ENCODE measurements around the gene FAM168B. TPM values are rescaled to one million over a fixed set of nuclear protein-coding genes. Genes with fewer than 3 reads are reported as not detected.

FAM168B gene
- polyA plus RNA-seq, 1 experiment: 84.3 TPM

GRCh38 chr2:131014141-131014540, 79.1 kb downstream of the FAM168B start:
- Histone ChIP-seq H3K27ac (ENCODE audit: low read depth, low read length) (no peak overlapping the region), H3K4me3 (ENCODE audit: low read depth, low read length) (no peak overlapping the region), H3K27me3 (ENCODE audit: control insufficient read depth, insufficient read depth, low read length) (peaks cover 10% of the 10 kb centered on the region), H3K9me3 (ENCODE audit: control insufficient read depth, insufficient read depth, low read length) (no peaks in the 10 kb centered on the region)
- TF ChIP-seq CTCF (IDR thresholded peaks at IDR 0.05; ENCODE audit: low read depth, low read length): no peak
- DNase-seq (ENCODE audit: low read depth, low spot score): no peak
- ChIA-PET CTCF (no interaction called here), POLR2A (no interaction called here)

DNA sequence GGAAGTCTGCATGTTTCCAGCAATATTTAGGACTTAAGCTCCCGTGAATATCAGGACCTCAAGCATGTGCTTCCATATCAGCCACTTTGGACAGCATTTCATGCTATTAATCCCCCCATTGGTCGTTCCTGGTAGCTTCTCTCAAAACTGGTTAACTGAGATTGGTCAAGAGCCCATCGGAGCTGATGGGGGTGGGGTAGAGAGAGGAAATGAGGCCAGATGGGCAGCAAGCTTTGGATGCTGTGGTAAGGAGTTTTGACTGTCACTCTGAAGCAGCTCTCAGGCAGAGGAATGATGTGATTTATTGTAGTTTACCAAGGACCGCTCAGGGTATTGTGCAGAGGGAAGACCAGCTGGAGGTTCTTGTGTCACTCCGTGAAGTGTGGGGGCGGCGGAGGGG, 81.8 kb downstream of the FAM168B start:
- H3K4me3 ChIP-seq (ENCODE audit: low read depth, low read length): no peak overlapping the region
- CTCF ChIA-PET: no interaction called here
- H3K9me3 ChIP-seq (ENCODE audit: control insufficient read depth, insufficient read depth, low read length): no peaks in the 10 kb centered on the region
- TF ChIP-seq CTCF (IDR thresholded peaks at IDR 0.05; ENCODE audit: low read depth, low read length): no peak
- POLR2A ChIA-PET: no interaction called here
- H3K27ac ChIP-seq (ENCODE audit: low read depth, low read length): no peak overlapping the region
- no peak for DNase-seq (ENCODE audit: low read depth, low spot score)
- H3K27me3 ChIP-seq (ENCODE audit: control insufficient read depth, insufficient read depth, low read length): peaks cover 14% of the 10 kb centered on the region

DNA sequence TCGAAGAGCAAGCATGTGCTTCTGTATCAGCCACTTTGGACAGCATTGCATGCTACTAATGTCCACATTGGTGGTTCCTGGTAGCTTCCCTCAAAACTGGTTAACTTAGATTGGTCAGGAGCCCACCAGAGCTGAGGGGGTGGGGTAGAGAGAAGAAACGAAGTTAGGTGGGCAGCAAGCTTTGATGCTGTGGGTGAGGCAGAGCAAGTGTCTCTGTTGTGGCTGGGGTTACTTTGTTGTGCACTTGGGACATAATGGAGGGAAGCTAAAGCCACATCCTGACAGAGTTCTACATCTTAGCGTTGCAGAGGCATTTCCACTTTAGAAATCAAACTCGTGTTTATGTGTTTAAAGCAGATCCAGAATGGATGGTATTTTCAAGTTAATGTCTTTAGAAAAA, 82.7 kb downstream of the FAM168B start:
- POLR2A ChIA-PET: no interaction called here
- H3K27ac ChIP-seq (ENCODE audit: low read depth, low read length): no peak overlapping the region
- no peak for DNase-seq (ENCODE audit: low read depth, low spot score)

DNA sequence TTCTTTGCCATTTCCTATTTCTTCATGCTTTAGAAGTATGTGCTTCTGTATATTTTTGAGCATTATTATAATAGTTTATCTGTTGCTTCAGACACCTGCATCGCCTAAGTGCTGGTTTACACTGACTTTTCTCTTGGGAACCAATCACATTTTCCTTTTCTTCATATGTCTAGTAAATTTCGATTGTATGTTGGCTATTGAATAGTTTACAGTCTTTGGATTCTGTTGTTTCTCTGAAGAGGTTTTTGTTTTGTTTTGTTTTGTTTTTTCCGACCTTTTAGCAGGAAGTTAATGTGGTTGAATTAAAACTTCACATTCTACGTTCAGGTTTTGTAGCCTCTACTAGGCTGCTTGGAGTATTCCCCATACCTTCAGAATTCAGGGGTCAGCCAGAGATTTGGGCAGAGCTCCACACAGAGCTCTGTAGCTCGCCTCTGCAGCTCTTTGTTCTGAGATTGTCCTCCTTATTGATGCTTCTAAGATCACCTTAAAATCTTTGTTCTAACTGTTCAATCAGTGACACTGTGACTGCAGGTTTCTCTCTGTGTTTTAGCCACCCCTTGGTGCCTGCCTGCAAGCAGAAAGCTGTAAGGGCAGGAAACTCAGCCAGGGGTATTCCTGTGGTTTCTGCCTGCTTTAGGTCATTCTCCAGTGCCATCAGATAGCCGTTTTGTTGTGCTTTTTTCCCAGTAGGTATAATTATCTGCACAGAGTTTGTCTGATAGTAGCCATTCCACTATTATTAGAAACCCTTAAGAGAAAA, 83.4 kb downstream of the FAM168B start:
- POLR2A ChIA-PET: no interaction called here
- Histone ChIP-seq H3K27me3 (ENCODE audit: control insufficient read depth, insufficient read depth, low read length) (peaks cover 19% of the 10 kb centered on the region), H3K9me3 (ENCODE audit: control insufficient read depth, insufficient read depth, low read length) (no peaks in the 10 kb centered on the region), H3K4me3 (ENCODE audit: low read depth, low read length) (no peak overlapping the region), H3K27ac (ENCODE audit: low read depth, low read length) (no peak overlapping the region)
- no peak for DNase-seq (ENCODE audit: low read depth, low spot score)
- no peak for TF ChIP-seq CTCF (IDR thresholded peaks at IDR 0.05; ENCODE audit: low read depth, low read length)
- CTCF ChIA-PET: no interaction called here

More for the DNA sequence above, 82.7 kb downstream of the FAM168B start:
- CTCF ChIA-PET: no interaction called here
- H3K9me3 ChIP-seq (ENCODE audit: control insufficient read depth, insufficient read depth, low read length): no peaks in the 10 kb centered on the region
- H3K4me3 ChIP-seq (ENCODE audit: low read depth, low read length): no peak overlapping the region
- TF ChIP-seq CTCF (IDR thresholded peaks at IDR 0.05; ENCODE audit: low read depth, low read length): no peak
- H3K27me3 ChIP-seq (ENCODE audit: control insufficient read depth, insufficient read depth, low read length): peaks cover 19% of the 10 kb centered on the region

GRCh38 chr2:131008967-131009366, 84.3 kb downstream of the FAM168B start:
- POLR2A ChIA-PET: no interaction called here
- DNase-seq (ENCODE audit: low read depth, low spot score): no peak

More at GRCh38 chr2:131008967-131009366, 84.3 kb downstream of the FAM168B start:
- H3K9me3 ChIP-seq (ENCODE audit: control insufficient read depth, insufficient read depth, low read length): no peaks in the 10 kb centered on the region
- H3K4me3 ChIP-seq (ENCODE audit: low read depth, low read length): no peak overlapping the region
- no peak for TF ChIP-seq CTCF (IDR thresholded peaks at IDR 0.05; ENCODE audit: low read depth, low read length)
- peaks cover 19% of the 10 kb centered on the region for H3K27me3 ChIP-seq (ENCODE audit: control insufficient read depth, insufficient read depth, low read length)
- no peak overlapping the region for H3K27ac ChIP-seq (ENCODE audit: low read depth, low read length)
- CTCF ChIA-PET: no interaction called here
